Measurements from ENCODE around the gene NATD1.

NATD1 gene

DNA sequence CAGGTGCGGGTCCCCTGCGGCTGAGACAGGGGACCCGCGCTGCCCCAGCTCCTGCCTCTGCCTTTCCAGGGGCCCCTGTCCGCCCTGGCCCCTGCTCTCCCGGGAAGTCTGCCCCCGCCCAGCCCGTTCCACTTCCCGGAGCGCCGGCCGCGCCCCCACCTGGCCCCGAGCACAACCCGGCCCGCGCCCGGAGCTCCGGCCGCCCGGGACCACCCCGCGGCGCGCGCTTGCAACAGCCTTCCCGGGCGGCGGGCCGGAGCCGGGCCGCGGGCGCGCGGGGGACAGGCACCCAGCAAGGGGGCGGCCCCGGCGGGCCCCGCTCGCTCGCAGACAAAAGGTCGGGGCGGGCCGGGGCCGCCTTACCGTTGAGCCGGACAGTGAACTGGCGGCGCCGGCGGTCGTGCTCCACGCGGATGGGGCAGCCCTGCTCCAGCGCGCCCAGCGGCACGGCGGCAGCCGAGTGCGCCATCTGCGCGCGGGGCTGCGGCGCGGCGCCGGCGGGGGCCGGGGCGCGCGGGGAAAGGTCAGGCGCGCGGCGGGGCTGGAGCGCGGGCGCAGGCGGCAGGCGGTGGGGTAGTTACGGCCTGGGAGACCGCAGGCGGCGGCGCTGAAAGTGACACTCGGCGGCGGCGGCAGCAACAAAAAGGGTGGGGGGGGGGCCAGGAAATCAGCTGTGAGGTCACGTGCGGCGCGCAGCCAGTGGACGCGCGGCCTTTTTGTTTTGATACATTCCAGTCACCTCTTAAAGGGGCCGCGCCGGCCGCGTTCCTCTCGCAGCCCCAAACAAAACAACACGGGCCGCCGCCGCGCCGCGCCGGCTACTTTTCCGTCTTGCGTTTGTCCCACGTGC is at the start of gene NATD1:
TSS of gene NATD1 (minus strand) at position 615 of the 850 bp plus-strand sequence. CDS start at position 469, 146 bp downstream.
- peak; percentile 95 for DNase-seq (ENCODE audit: low spot score)

DNA sequence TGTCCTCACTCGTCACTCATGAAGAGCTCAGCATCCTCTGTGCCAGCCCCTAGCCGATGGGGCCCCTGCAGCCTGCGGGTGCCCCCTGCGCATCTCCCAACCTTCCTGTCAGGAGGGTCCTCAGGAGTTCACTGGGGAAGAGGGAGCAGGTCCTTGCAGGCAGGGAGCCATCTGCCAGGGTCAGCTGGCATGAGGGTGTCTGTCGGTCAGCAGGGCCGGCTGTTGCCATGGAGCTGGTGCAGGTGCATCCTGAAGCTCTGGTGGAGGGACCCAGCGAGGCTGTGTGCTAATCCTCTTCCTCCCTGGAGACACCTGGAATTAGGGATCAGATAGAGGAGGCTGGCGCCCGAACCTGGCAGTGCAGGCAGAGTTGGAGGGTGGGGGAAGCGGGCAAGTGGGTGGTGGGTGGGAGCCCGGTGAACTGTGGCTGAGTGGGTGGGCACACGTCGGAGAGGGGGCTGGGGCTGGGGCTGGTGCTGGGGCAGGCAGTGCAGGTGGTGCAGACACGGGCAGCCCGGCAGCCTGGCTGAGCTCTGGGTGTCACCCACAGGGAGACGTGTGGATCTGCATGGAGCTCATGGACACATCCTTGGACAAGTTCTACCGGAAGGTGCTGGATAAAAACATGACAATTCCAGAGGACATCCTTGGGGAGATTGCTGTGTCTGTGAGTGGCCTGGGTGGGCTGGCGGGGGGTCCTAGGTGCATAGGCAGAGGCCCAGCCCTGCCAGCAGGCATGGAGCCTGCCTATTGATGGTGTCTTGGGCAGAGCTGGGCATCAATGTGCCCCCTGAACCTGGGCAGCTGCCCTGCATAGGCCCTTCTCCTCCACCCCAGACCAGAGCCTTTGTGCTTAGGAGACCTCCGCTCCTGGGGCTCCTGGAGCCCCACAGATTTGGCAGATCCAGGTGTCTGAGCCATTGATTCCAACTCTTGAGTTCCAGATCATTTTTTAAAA is 48.7 kb upstream of the NATD1 start:
- DNase-seq (ENCODE audit: low spot score): no peak

- DNase-seq (ENCODE audit: low spot score): peak; percentile 22
Measured at GRCh38 chr17:21300601-21301571, 47.7 kb upstream of the NATD1 start.

DNA sequence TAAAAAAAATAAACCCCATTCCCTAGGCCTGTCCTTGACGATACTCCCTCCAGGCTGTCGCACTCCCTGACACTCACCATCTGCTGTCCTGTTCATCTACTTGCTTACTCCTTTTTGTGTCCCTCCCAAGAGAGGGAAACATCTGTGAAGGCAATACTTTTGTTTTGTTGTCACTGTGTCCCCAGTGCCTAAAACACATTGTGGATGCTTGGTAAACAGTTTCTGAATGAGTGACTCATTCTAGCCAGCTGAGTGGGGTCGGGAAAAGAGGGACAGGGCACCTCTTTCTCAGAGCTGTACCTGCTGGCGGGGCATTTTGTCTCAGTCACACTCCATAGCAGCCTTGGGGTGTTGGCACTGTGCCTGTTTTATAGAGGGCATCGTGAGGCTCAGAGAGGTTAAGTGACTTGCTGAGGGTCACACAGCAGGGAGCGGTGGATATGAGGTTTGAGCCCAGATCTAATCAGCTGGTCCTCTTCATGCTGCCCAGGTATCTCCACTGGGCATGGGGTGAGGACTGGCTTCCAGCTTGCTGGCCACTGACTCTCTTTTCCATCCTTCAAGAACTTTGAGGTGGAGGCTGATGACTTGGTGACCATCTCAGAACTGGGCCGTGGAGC is 46.9 kb upstream of the NATD1 start:
- no peak for DNase-seq (ENCODE audit: low spot score)

DNA sequence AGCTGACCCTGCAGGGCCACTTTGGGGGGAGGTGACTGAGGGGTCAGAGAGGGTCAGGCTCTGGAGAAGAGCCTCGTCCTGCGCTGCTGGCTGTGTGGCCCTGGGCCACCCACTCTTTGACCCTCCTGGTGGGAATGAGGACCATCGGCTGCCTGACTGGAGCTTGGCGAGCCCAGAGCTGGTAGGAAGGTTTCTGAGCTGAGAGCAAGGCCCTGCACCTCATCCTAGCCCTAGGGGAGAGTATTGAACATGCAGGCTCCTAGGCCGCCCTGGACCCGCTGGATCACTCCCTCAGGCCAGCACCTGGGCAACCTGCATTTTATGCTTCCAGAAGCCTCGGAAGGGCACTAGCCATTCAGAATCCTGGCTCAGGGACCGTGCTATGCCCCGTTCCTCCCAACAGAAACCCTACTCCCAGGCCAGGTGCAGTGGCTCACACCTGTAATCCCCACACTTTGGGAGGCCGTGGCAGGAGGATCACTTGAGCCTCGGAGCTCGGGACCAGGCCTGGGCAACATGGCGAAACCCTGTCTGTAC is 45.8 kb upstream of the NATD1 start:
- no peak for DNase-seq (ENCODE audit: low spot score)

DNA sequence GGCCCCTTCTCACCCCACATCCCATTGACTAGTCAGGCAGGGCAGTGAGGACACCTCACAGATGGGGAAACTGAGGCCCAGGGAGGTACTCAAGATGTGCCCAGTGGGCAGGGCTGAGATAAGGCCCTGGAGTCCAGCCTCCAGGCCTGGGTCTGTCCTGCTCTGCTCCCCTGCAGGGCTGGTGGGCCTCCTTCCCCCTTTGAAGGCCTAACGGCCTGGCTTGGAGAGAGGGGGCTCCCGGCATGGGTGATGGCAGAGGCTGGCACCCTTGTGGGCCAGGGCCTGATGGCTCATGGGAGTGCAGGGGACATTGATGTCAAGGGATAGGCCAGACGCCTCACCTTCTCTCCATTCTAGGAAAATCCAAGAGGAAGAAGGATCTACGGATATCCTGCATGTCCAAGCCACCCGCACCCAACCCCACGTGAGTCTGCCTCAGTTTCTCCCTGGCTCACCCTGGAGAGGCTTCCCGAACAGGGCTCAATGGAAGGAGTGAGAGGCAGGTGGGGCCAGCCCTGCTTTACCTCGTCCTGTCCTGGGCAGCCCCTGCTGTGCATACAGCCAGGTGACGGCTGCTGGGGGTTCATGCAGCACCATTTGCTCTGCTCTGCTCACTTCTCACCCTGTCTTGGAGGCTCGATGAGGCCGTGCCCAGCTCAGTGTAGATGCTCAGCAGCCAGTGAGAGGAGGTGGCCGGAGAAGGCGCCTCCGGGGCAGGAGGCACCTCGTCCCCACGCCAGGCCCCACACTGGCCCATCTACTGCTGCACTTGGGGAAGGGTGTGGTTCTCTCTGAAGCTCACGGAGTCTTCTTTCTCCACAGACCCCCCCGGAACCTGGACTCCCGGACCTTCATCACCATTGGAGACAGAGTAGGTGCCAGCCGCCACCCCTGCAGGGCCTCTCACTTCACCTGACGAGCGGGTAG is 45.1 kb upstream of the NATD1 start:
- no peak for DNase-seq (ENCODE audit: low spot score)

- DNase-seq (ENCODE audit: low spot score): no peak
Measured at GRCh38 chr17:21297597-21297996, 44.4 kb upstream of the NATD1 start.

DNA sequence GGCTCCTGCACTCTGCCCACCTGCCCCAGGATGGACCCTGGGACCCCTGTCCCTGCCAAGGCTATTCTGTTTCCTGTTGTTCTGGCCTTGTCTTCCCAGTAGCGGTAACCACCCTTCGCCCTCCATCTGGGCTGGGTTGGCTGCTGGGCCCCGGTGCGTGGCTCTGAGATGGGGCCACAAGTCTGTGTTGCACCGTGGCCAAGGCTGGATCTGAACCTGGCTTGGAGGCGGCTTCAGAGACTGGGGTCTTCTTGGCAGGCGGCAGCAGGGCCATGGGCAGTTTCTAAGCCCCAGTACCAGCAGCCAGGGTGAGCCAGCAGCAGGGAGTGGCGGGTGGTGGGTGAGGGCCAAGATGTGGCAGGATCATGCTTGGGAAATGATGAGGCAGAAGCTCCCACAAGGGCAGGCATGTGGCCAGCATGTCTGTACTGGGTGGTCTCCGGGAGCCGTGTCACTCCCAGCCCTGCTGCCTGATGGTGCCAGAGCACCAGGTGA is 43.9 kb upstream of the NATD1 start:
- peak; percentile 39 for DNase-seq (ENCODE audit: low spot score)

DNA sequence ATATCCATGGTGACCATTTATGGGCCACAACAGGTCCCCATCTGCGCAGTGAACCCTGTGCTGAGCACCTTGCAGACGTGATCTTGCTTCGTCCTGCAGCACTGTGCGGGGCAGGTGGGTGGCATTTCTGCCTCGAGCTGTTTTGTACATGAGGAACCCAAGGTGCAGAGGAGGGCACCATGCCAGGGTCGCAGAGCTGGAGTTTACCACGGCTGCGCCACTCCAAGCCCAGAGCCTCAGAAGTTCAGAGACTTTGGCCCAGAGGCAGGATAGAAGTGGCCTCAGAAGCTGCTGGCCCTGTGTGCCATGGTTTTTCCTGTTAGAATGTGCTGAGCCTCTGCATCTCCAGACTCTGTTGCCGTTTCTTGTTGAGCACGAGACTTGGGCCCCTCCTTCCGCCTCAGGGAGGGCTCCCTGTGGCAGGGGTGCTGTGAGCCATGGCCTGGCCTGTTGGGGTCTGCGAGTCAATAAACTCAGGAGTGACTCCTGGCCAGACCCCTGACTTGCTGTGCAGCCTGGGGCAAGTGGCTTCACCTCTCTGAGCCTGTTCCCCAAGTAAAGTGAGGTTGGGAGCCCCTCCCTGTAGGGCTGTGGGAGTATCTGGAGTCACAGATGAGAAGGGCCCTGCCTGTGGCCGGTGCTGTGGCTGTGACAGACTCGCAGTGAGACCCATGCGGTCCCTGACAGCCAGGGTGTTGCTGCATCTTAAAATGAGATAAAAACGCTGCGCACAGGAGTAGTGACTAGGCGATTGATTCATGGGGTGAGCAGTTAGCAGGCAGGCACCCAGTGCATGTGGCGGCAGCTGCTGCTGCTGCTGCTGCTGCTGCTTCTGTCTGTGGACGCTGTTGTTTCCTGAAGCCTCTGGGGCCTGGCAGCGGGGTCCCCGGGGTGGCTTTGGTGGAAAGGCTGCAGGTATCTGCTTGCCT is 43.2 kb upstream of the NATD1 start:
- peak; percentile 29 for DNase-seq (ENCODE audit: low spot score)

- peak; percentile 16 for DNase-seq (ENCODE audit: low spot score)
Measured at GRCh38 chr17:21295036-21295952, 42.1 kb upstream of the NATD1 start.

- no peak for DNase-seq (ENCODE audit: low spot score)
Measured at GRCh38 chr17:21294321-21295035, 41.3 kb upstream of the NATD1 start.

GRCh38 chr17:21293831-21294210 is 40.6 kb upstream of the NATD1 start:
- no peak for DNase-seq (ENCODE audit: low spot score)

GRCh38 chr17:21292867-21293830 is 39.9 kb upstream of the NATD1 start:
- DNase-seq (ENCODE audit: low spot score): no peak

DNA sequence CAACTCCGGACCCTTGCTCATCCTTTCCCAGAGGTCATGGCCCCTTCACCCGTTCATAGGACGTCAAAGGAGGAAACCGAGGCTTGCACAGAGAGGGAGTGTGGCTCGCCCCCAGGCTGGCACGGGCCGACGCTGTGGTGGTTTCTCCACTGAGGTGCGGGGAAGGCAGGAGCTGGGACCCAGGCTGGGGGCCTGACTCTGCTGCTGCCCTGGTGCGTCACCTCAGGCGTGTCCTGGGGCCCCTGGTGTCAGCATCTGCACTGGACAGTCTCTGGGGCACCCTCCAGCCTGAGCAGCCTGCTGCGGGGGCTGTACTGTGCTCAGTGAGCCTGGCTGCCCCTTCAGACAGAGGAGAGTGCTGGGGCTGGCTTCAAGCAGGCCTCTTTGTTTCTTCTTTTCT is 38.7 kb upstream of the NATD1 start:
- no peak for DNase-seq (ENCODE audit: low spot score)

- no peak for DNase-seq (ENCODE audit: low spot score)
Measured at GRCh38 chr17:21291357-21291756, 38.1 kb upstream of the NATD1 start.

All from GM03348 (cell line).